ENCODE measurements around the gene SELENOI.
"Not testable (repeated sequence)": the region's sequence is repeated elsewhere in the genome, so short reads cannot be mapped to it uniquely, and the experiment has no call there.

Gene SELENOI, protein sequence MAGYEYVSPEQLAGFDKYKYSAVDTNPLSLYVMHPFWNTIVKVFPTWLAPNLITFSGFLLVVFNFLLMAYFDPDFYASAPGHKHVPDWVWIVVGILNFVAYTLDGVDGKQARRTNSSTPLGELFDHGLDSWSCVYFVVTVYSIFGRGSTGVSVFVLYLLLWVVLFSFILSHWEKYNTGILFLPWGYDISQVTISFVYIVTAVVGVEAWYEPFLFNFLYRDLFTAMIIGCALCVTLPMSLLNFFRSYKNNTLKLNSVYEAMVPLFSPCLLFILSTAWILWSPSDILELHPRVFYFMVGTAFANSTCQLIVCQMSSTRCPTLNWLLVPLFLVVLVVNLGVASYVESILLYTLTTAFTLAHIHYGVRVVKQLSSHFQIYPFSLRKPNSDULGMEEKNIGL

DNA sequence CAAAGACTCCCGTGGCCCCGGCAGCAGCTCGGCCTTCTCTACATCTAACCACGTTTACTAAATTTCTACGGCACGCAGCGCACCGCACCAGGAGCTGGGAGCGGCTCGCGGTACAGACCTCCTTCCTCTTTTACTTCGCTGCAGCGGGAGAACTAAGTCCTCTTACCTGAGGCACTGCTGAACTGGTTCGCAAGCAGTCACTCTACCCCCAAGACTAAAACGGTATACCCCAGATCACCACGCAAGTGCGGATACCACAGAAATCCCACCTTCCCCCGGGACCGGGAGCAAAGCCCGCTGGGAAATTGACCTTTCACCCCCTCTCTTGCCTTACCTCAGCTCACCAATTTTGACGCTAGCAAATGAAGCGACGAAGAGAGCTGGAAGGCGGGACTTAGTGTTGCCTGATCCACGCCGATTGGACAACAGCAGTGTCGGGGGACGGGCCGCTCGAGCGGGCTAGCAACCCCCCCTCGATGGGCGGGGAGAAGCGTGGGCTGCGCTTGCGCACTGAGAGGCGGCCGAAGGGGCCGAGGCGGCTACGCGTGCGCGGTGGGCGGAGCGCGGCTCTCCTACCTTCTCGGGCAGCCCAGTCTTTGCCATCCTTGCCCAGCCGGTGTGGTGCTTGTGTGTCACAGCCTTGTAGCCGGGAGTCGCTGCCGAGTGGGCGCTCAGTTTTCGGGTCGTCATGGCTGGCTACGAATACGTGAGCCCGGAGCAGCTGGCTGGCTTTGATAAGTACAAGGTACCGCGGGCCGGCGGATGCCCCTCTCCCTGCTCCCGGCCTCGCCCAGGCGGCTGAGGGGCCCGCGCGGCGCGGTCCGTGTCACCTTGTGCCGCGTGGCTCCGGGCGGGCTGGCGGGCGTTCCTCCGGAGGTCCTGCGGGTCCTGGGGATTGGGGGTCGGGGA, at the start of gene SELENOI:
SELENOI (plus strand) TSS at position 599 of the 909 bp plus-strand sequence; CDS start at position 689, 90 bp downstream.
- peak; percentile 100 for DNase-seq

DNA sequence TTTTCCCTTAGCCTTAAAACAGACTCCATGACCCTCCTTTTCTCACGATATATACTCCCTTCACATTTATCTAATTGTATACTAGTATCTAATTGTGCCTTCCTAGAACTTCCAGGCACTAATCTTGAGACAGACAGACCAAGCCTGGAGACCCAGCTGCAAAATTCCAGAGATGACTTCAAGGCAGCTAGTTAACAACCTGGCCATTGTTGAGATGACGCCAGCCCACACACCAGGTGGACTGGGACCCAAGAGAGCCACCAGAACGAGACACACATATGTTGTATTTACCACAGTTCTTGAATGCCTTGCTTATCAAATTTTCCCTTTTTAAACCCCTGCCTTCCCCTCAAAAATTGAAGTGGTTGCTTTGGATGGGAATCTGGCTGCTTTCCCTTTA, 48.9 kb upstream of the SELENOI start:
- DNase-seq, result no peak

DNA sequence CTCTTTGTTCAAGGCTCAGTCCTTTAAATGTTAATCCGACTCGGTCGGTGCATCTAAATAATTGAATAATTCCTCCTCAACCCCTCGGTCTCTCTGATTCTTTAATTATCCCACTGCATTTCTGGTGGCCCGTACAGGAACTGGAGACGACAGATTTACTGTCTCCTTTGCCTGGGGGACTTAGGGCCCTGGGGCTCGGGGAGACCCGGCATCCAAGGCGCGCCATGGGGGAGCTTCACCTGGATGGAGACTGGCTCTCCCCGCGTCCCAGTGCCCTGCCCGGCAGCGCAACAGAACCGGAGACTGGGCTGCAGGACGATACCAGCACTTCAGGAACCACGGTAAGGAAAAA, 47.7 kb upstream of the SELENOI start:
- DNase-seq, result no peak

DNA sequence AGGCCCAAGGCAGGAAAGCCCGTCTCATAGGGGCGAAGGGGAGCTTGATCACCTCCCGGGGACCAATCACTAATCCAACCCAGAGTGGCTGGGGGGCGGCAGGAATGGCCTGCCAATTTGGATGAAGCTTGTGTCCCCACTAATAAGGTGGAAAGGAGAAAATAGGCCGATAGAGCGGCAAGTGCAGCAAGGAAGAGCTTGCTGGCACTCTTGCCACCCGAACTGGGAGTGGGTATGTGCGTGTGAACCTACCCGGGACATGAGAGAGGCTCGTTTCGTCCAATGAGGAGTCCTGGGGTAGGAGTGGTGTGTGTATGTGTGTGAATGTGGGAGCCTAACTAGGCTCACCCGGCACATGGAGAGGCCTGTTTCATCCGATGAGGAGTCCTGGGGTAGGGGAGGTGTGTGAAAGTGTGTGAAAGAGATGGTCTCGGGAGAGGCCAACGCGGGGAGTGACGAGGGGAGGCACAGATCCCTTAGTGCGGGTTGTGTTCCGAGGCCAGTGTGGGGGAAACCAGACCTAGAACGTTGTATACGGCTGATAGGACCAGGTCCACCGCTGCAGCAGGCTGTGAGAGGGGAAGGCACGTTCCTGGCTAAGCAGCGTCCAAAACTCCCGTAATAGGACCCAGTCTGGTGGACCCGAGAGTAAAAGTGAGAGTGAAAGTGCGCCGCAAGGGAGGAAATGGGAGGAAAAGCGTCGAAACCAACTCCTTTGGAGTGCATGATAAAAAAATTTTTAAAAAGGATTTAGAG, 47.1 kb upstream of the SELENOI start:
- peak; percentile 34 for DNase-seq

DNA sequence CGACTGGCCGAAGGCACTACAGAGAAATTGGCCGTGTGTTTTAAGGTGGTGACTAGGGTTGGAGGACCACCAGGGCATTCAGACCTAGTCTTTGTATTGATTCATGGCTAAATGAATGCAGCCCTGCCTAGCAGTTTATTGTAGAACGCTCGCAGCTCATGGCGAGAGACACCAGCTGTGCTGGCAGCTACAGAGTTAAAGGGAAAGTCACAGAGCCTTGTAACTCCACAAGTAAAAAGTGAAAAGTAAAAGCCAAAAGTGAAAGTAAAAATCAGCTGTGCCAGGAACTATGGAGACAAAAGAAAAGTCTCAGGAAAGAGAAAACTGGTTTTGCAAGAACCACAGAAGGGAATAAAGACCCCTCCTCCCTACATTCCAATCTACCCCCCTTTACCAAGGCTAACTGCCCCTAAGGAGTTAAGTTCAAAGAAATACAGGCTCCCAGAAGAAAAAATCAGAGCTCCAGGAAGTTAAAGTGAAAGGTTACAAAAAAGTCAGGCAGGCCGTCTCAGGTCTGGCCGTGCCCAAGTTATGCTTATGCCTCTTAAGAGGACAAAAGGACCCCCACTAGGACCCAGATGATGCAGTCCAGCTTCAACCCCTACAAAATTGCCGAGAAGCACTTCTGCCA, 46.4 kb upstream of the SELENOI start:
- peak; percentile 35 for DNase-seq

DNA sequence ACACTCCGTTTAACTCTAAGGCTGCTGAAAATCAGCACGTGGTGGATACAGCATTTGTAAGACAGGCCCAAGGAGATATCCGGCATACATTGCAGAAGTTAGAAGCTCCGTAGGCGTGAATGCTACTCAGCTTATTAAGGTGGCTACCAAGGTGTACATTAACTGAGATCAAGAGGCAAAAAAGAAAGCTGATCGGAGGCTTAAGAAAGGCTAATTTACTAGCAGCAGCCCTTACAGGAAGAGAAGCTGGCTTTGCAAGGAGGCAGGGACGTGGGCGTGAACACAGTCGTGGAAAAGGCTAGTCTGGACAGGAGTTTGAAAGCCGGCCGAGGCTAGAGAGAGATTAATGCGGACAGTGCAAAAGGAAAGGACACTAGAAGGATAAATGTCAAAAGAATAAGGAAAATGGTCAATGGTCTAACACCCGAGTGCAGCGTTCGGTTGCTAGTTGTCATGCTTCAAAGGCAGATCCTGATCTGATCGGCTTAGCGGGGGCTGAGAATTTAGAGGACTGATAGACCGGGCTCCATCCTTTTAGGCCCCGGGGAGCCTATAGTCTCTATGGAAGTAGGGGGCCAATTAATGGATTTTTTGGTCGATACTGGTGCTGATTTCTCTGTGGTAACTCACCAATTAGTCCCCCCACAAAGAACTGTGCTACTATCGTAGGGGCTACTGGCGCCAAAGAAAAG, 45.6 kb upstream of the SELENOI start:
- DNase-seq, result no peak

DNA sequence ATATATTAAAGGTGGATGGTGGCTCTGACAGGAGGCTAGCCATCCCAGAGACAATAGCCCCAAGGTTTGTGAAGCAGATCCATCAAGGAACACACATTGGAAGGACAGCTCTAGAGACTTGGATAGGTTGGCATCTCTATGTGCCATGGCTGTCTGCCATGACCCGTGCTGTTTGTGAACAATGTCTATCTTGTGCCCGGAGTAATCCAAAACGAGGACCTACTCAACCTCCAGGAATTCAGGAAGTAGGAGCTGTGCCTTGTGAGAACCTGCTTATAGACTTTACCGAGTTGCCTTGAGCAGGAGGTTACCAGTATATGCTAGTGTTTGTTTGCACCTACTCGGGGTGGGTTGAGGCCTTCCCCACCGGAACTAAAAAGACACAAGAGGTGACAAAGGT, 43.1 kb upstream of the SELENOI start:
- DNase-seq, result no peak

DNA sequence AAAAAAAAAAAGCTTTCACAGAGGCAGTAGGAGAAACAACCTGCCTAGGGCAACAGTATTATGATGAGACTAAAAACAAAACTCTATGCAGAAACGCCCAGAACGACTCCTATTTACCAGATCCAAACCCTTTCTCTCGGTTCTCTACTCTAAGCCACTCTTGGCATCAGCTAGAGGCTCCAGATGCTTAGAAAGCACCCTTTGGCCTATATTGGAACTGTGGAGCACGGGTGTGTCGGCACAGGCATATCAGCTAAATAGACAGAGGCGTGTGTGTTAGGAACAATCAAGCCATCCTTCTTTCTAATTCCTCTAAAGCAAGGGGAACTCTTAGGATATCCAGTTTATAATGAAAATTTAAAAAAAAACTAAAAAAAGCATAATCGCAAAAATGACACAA, 40.8 kb upstream of the SELENOI start:
- not testable (repeated sequence) for DNase-seq

DNA sequence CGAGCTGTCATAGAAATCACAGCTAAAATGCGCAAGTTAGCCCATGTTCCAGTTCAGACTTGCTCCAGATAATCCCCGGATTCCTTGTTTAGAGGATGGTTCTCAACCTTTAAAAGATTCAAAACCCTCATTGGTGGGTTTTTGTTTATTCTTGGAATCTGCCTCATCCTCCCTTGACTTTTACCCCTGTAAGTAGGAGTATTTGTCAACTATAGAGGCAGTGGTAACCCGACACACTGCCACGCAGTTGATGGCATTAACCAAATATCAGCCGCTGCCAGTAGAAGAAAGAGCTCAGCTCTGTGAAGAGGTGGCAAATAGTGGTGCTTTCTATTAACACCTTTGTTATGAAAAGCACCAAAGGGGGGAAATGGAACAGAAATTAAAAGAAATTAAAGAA, 40.4 kb upstream of the SELENOI start:
- DNase-seq, result no peak

DNA sequence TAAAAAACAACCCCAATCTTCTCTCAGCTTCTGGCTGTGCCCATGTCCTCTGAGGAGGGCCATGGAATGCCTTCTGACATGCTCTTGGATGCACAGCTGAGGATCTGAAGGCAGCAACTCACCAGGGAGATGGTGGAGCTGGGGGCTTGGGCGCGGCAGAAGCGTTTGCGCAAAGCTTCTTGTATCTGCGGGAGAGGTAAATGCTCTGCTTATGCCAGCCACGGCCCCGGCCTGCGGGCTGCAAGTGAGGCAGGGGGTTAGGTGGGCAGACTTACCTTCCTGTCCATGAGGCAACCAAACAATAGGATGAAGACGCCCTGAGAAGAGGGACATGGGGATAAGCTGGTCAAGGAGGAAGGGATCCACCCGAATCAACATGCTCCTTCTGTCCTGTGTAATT, 36.0 kb upstream of the SELENOI start:
- DNase-seq, result no peak

DNA sequence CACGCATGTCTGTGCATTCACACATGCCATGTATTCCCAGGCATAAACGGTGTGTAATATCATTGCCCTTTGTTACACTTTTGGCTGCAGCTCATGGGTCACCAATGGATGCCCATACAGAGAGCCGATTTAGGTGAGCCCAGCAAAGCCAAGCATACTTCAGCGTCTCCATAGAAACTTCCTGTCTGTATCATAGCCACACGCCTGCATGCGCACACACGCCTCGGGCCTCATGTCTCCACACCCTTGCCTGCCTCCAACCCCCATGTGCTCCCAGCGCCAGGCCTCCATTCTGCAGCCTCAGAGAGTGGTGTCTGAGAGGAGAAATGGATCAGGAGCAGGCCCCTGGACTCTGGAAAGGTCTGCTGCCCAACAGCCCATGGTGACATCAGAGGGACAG, 33.5 kb upstream of the SELENOI start:
- no peak for DNase-seq

DNA sequence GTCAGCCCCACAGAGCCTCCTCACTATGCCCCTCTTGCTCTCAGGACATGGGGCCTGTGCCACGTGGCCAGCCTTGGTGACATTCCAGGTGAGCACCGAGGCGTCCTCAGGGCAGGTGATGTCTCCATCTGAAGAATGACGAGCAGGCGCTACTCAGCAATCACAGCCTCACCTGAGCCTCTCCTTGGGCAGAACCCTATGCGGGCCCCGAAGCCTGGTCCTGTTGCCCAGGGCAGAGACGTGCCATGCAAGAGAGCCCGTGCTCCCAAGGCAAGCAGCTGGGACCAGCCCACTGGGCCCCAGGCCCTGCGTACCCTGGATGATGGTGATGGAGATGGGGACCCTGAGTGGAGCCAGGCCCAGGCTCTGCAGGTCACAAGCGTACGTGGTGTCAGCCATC, 32.5 kb upstream of the SELENOI start:
- DNase-seq, result no peak

DNA sequence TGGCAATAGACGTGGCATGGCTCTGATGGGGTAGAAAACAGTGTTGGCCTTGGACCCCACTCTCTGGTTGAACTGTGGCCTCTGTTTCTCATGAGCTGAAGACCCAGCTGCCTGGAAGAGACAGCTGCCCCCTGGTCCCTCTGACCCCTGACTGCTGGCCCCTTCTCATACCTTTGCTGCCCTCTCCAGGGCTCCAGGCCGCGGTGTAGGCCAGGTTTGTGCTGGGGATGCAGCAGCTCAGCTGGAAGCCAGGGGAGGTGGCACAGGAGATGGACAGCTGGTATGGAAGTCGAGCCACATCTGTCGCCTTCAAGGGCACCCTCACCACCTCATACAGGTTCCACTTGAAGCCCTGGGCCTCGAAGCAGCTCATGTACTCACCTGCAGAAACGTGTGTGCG, 31.7 kb upstream of the SELENOI start:
- no peak for DNase-seq

DNA sequence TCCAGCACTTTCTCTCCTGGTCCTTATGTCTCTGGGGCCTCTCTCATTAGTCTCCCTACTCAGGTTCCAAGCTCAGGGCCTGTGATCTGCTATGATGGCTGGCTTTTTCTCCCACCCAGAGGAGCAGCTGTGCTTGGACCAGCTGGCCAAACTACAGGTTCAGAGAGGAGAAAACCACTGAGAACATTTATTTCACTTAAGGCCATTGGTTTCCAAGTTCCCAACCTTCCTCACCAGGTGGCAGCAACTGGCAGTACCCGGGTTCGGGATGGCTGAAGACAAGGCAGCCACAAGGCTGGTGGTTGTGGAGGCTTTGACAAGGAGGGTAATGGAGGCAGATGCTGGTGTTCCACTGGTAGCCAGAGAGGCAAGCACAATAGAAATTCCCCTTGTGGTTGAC, 29.9 kb upstream of the SELENOI start:
- no peak for DNase-seq

DNA sequence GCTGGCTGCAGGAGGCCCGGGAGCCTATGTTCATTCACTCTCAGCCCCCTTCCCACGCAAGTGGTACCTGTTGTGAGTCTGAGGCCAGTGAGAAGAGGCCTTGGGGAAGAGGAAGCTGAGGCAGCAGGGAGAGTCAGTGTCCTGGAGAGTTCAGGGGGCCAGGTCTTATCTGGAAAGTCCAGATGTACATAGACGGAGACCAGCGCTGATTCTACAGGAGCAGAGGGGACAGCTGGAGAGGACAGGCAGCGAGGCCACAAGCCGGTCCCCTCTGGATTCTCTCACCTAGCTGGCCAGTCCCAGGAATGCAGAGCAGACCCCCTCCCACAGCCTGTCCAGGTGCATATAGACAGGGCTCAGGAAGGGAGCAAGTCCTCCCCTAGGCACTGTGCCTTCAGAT, 29.1 kb upstream of the SELENOI start:
- DNase-seq, result no peak

DNA sequence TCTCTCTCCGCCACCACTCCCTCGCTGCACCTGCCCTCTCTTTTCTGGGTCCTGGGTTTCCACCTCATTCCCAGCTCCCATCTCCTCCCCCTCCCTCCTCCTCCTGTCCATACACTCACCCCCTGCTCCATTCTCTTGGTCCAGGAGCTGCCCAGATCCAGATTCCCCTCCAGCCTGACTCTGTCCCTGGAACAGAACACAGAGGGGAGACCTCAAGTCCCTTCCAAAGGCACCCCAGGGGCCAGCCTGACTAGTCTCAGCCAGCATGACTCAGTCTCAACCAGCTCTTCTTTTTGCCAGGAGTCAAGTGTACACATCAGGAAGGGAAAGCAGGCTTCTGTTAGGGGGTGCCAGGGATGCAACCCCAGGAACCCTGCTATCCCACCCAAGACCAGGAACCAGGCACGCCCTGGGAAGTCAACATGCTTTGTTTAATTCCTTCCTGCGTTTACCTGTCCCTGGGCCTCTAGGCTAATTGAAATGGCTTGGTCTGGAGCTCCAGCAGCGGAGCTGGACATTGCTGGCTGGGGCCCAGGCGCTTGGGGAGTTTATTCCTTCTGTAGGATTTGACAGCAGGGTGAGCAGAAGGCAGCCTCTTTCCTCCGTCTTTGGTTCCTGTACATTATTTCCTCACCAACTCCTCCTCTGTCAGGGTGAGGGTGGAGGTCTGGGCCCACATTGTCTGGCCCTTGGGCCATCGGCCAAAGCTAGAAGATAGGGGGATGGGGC, 28.4 kb upstream of the SELENOI start:
- no peak for DNase-seq

DNA sequence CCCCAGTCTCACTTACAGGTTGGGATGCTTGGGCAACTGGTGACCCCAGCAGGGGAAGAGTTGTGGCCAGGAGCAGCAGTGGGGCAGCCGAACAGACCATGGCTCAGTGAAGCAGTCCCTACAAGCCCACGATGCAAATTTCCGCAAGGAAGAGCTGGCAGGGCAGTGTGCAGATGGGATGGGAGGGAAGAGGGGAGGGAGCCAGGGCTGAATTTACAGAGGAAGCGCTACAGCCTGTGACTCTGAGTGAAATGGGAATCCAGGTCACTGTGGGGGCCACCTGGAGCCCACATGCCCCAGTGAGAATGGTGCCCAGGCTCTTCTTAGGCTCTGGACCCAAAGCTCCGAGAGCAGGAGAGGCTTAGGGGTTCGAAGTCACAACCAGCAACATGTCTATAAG, 27.0 kb upstream of the SELENOI start:
- no peak for DNase-seq

DNA sequence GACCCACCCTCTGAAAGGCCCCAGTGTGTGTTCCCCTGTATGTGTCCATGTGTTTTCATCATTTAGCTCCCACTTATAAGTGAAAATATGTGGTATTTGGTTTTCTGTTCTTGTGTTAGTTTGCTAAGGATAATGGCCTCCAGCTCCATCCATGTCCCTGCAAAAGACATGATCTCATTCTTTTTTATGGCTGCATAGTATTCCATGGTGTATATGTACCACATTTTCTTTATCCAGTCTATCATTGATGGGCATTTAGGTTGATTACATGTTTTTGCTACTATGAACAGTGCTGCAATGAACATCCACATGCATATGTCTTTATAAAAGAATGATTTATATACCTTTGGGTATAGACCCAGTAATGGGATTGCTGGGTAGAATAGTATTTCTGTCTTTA, 21.5 kb upstream of the SELENOI start:
- DNase-seq, result not testable (repeated sequence)

DNA sequence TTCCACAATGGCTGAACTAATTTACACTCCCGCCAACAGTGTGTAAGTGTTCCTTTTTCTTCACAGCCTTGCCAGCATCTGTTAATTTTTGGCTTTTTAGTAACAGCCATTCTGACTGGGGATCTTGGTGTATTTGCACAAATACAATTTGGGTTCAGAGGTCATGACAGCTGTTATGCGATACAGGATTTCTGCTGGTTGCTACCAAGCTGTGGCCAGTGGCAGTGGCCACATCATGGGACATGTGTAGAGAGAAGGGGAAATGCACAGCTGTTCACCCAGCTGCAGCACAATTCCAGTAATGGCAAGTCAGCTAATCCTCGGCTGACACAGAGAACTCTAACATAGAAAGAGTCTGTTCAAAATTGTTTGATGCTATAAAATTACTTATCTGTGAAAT, 21.0 kb upstream of the SELENOI start:
- DNase-seq, result no peak

DNA sequence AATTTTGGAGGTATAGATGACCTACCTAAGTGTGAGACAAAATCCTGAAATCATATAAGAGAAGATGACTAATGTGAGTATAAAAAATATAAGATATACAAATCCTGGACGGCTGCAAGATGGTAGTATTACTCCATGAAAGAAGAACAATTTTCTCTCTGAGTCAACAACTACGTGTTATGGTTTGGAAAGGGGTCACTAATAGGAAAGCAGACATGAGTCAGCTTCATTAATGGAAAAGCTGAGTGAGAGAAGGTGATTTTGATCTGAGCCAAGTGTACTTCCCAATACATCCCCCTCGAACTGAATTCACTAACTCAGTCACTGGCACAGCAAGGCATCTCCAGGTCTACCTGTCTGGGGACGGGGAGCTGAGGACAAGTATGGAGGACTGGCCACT, 20.1 kb upstream of the SELENOI start:
- DNase-seq, result no peak

DNA sequence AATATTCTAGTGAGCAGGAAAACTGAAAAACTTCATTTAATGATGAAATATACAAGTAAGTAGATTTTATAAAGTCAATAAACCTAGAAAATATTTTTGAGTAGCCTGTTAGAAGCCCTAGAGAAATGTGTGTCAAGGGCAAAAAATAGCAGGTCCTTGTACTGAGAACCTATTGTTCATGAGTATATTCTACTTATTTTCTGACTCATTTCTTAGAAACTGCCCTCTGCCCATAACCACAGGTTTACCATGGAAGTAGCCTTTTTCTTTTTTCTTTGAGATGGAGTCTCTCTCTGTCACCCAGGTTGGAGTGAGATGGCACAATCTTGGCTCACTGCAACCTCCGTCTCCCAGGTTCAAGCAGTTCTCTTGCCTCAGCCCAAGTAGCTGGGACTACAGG, 19.4 kb upstream of the SELENOI start:
- peak; percentile 19 for DNase-seq
